PC-3 (cell line): ENCODE results near the gene SCNN1B. TPM values are rescaled to one million over a fixed set of nuclear protein-coding genes. Genes with fewer than 3 reads are reported as not detected.

ENCODE experiments used
- ATAC-seq: fragments of 200-7000 bp; cut with Tn5 transposase; 2 replicates; pipeline ENCODE4 v1.9.1; 2020; ENCODE audit warnings: mild to moderate bottlenecking, moderate library complexity
- BruUV-seq: library from RNA; stranded (reverse); fragments of 400-500 nt; replicated peaks from 2 replicates; lab custom pipeline; 2021; lab: Mats Ljungman, UMichigan
- CTCF ChIA-PET: fragments of 300-600 bp; sonication (Branson Sonifier 250); formaldehyde crosslinking; loops from one replicate; lab custom pipeline; 2022; ENCODE audit warnings: antibody characterized with exemption; lab: Charles Lee
- POLR2A ChIA-PET: fragments of 300-600 bp; sonication (Branson Sonifier 250); formaldehyde crosslinking; loops from one replicate; lab custom pipeline; 2022; ENCODE audit warnings: antibody characterized with exemption; ENCODE audit not compliant: unreplicated experiment; lab: Charles Lee
- DNase-seq: peaks from one replicate; pipeline ENCODE4 v3.0.0-alpha.2; 2015
- H2AFZ ChIP-seq: fragments of 300-600 bp; sonication (generic); 2 replicates; pipeline ENCODE4 v1.6.0; 2016; ENCODE audit warnings: antibody characterized with exemption, low read length
- H3F3A ChIP-seq: fragments of 300-600 bp; sonication (generic); one replicate; pipeline ENCODE4 v1.6.0; 2017; ENCODE audit warnings: antibody characterized with exemption, low read length, control low read depth, mild to moderate bottlenecking; ENCODE audit not compliant: unreplicated experiment
- H3K27ac ChIP-seq: fragments of 300-600 bp; sonication (generic); 2 replicates; pipeline ENCODE4 v1.5.1; 2016; ENCODE audit warnings: mild to moderate bottlenecking, low read length
- H3K27me3 ChIP-seq: fragments of 300-600 bp; sonication (generic); 2 replicates; pipeline ENCODE4 v1.6.1; 2016; ENCODE audit warnings: low read length, mixed read lengths
- H3K36me3 ChIP-seq: fragments of 300-600 bp; sonication (generic); 2 replicates; pipeline ENCODE4 v1.6.1; 2016; ENCODE audit warnings: low read depth, mixed run types, low read length, mixed read lengths
- H3K4me1 ChIP-seq: fragments of 300-600 bp; sonication (generic); 2 replicates; pipeline ENCODE4 v1.5.1; 2016; ENCODE audit warnings: low read length; ENCODE audit not compliant: insufficient read depth
- H3K4me2 ChIP-seq: fragments of 300-600 bp; sonication (generic); 2 replicates; pipeline ENCODE4 v1.6.0; 2016; ENCODE audit warnings: low read length
- H3K4me3 ChIP-seq: fragments of 300-600 bp; sonication (generic); 2 replicates; pipeline ENCODE4 v1.5.1; 2016; ENCODE audit warnings: mild to moderate bottlenecking, low read length, mixed read lengths
- H3K79me2 ChIP-seq: fragments of 300-600 bp; sonication (generic); 2 replicates; pipeline ENCODE4 v1.6.1; 2017; ENCODE audit warnings: low read length, mixed read lengths
- H3K9ac ChIP-seq: fragments of 300-600 bp; sonication (generic); 2 replicates; pipeline ENCODE4 v1.6.0; 2016; ENCODE audit warnings: mild to moderate bottlenecking, low read length
- H3K9me2 ChIP-seq: fragments of 300-600 bp; sonication (generic); replicated peaks from 2 replicates; pipeline ENCODE4 v1.6.1; 2016; ENCODE audit warnings: mixed run types, low read length, mixed read lengths
- H3K9me3 ChIP-seq: fragments of 300-600 bp; sonication (generic); 2 replicates; pipeline ENCODE4 v1.6.1; 2016; ENCODE audit warnings: low read length, mixed read lengths
- H4K20me1 ChIP-seq: fragments of 300-600 bp; sonication (generic); 2 replicates; pipeline ENCODE4 v1.6.1; 2016; ENCODE audit warnings: low read length, mixed read lengths
- CTCF ChIP-seq: fragments of 300-600 bp; sonication (generic); conservative IDR thresholded peaks from 2 replicates; pipeline ENCODE4 v1.5.1; 2017; ENCODE audit warnings: antibody characterized with exemption, low read depth, mild to moderate bottlenecking, low read length
- EZH2 ChIP-seq: fragments of 300-600 bp; sonication (generic); IDR thresholded peaks from one replicate; pipeline ENCODE4 v1.6.1; 2017; ENCODE audit warnings: antibody characterized with exemption, mild to moderate bottlenecking, low read length; ENCODE audit not compliant: unreplicated experiment
- EZH2phosphoT487 ChIP-seq: fragments of 300-600 bp; sonication (generic); IDR thresholded peaks from 2 replicates; pipeline ENCODE4 v1.6.1; 2018; ENCODE audit warnings: mild to moderate bottlenecking, antibody characterized with exemption, low read length, borderline replicate concordance
- intact Hi-C: fragments of 100-400 bp; cut with micrococcal nuclease; formaldehyde crosslinking; loops from 2 replicates; pipeline ENCODE4 v1.9.0; 2023
- total RNA-seq: library from RNA; depleted of rRNA; stranded (reverse); fragments of >200 nt; gene quantifications from 2 replicates; pipeline ENCODE4 v1.2.3, GENCODE V29; 2014

The SCNN1B gene
- total RNA-seq, 1 experiment from 2014 or later: 4.1 TPM

- no peak overlapping the region for H3K9ac ChIP-seq
- intact Hi-C loops: no loop called here
- H3K36me3 ChIP-seq: no peaks in the 10 kb centered on the region
- H3K4me1 ChIP-seq: no peaks in the 10 kb centered on the region
- no peak overlapping the region for H3K4me2 ChIP-seq
- DNase-seq (no peak), ATAC-seq (no peak)
- H3K79me2 ChIP-seq: no peaks in the 10 kb centered on the region
- H3K9me2 ChIP-seq: no peaks in the 10 kb centered on the region
- no TSS peak for BruUV-seq
- no peaks in the 10 kb centered on the region for H3K9me3 ChIP-seq
- no peaks in the 10 kb centered on the region for H4K20me1 ChIP-seq
- H3F3A ChIP-seq: no peaks in the 10 kb centered on the region
- H3K27me3 ChIP-seq: no peaks in the 10 kb centered on the region
- H3K27ac ChIP-seq: no peak overlapping the region
- no peak overlapping the region for H2AFZ ChIP-seq
- TF ChIP-seq EZH2 (no peak), CTCF (no peak)
- ChIA-PET POLR2A (no interaction called here), CTCF (no interaction called here)
- no peak overlapping the region for H3K4me3 ChIP-seq
Measured at GRCh38 chr16:23353440-23353839, 51.3 kb downstream of the SCNN1B start.

GRCh38 chr16:23354246-23354645 lies 52.1 kb downstream of the SCNN1B start:
- no peak overlapping the region for H3K4me2 ChIP-seq
- H3K4me3 ChIP-seq: no peak overlapping the region
- ATAC-seq (no peak), DNase-seq (no peak)
- no peaks in the 10 kb centered on the region for H3K9me2 ChIP-seq
- no peaks in the 10 kb centered on the region for H3K79me2 ChIP-seq
- H3K9me3 ChIP-seq: no peaks in the 10 kb centered on the region
- no peaks in the 10 kb centered on the region for H3F3A ChIP-seq
- CTCF ChIA-PET: no interaction called here
- no peak overlapping the region for H3K9ac ChIP-seq
- intact Hi-C loops: no loop called here
- H3K27me3 ChIP-seq: no peaks in the 10 kb centered on the region
- no TSS peak for BruUV-seq
- no peak for TF ChIP-seq CTCF
- no peak for TF ChIP-seq EZH2phosphoT487
- TF ChIP-seq EZH2: no peak
- H4K20me1 ChIP-seq: no peaks in the 10 kb centered on the region
- no peak overlapping the region for H2AFZ ChIP-seq
- H3K36me3 ChIP-seq: no peaks in the 10 kb centered on the region
- POLR2A ChIA-PET: no interaction called here
- no peaks in the 10 kb centered on the region for H3K4me1 ChIP-seq
- H3K27ac ChIP-seq: no peak overlapping the region

- H4K20me1 ChIP-seq: no peaks in the 10 kb centered on the region
- H3K9me2 ChIP-seq: no peaks in the 10 kb centered on the region
- no peaks in the 10 kb centered on the region for H3K79me2 ChIP-seq
- H3F3A ChIP-seq: no peaks in the 10 kb centered on the region
- H3K4me1 ChIP-seq: no peaks in the 10 kb centered on the region
- no peak for DNase-seq
- intact Hi-C loops: no loop called here
- no peak for TF ChIP-seq EZH2phosphoT487
- TF ChIP-seq EZH2: no peak
- no peak for TF ChIP-seq CTCF
- no peak overlapping the region for H3K9ac ChIP-seq
- no peak overlapping the region for H3K4me2 ChIP-seq
- no peak overlapping the region for H2AFZ ChIP-seq
- H3K27me3 ChIP-seq: no peaks in the 10 kb centered on the region
- H3K4me3 ChIP-seq: no peak overlapping the region
- CTCF ChIA-PET: interaction anchor here (0.6 kb wide), 1 partner anchor 9 kb away, joined by 3 read pairs; no protein-coding TSS in a partner anchor
- POLR2A ChIA-PET: interaction anchor here (0.6 kb wide), 1 partner anchor 1291 kb away, joined by 3 read pairs; no protein-coding TSS in a partner anchor
- ATAC-seq: no peak
- no peaks in the 10 kb centered on the region for H3K9me3 ChIP-seq
- no TSS peak for BruUV-seq
- H3K36me3 ChIP-seq: no peaks in the 10 kb centered on the region
- H3K27ac ChIP-seq: no peak overlapping the region
Measured at GRCh38 chr16:23355106-23355670, 53.1 kb downstream of the SCNN1B start.
